Neuronal stem cell (in vitro differentiated cells): ENCODE data around the gene DLG1.

Experiments
- DNase-seq: peaks from one replicate; pipeline ENCODE4 v3.0.0-alpha.2; 2013; ENCODE audit warnings: low spot score
- H2AFZ ChIP-seq: one replicate; pipeline ENCODE4 v1.6.1; 2013; ENCODE audit warnings: mild to moderate bottlenecking, low read length, inconsistent platforms
- H2AK5ac ChIP-seq: 2 replicates; pipeline ENCODE4 v1.6.1; 2013; ENCODE audit warnings: low read depth, mild to moderate bottlenecking, inconsistent platforms, low read length, moderate library complexity, mixed read lengths
- H2BK120ac ChIP-seq: 2 replicates; pipeline ENCODE4 v1.6.1; 2013; ENCODE audit warnings: low read depth, mild to moderate bottlenecking, inconsistent platforms, low read length, moderate library complexity, mixed read lengths
- H2BK12ac ChIP-seq: one replicate; pipeline ENCODE4 v1.6.1; 2013; ENCODE audit warnings: low read length, inconsistent platforms
- H2BK15ac ChIP-seq: 2 replicates; pipeline ENCODE4 v1.6.1; 2013; ENCODE audit warnings: mild to moderate bottlenecking, low read length, inconsistent platforms, mixed read lengths
- H2BK5ac ChIP-seq: one replicate; pipeline ENCODE4 v1.6.1; 2013; ENCODE audit warnings: inconsistent platforms, mild to moderate bottlenecking, low read length, moderate library complexity
- H3K14ac ChIP-seq: one replicate; pipeline ENCODE4 v1.6.1; 2013; ENCODE audit warnings: low read length, inconsistent platforms
- H3K18ac ChIP-seq: 2 replicates; pipeline ENCODE4 v1.6.1; 2013; ENCODE audit warnings: low read length, inconsistent platforms
- H3K23ac ChIP-seq: 2 replicates; pipeline ENCODE4 v1.6.1; 2013; ENCODE audit warnings: low read depth, mild to moderate bottlenecking, mixed read lengths, low read length, inconsistent platforms; ENCODE audit not compliant: poor library complexity
- H3K27ac ChIP-seq: replicated peaks from 3 replicates; pipeline ENCODE4 v1.5.1; 2013; ENCODE audit warnings: low read length, inconsistent platforms
- H3K27me3 ChIP-seq, 3 experiments: 2 replicates each; pipeline ENCODE4 v1.6.1; 2013; ENCODE audit warnings: low read length in 3 of 3, mild to moderate bottlenecking in 2 of 3, inconsistent platforms in 1 of 3, low read depth in 1 of 3, mixed read lengths in 1 of 3, moderate library complexity in 1 of 3; ENCODE audit not compliant: control insufficient read depth in 3 of 3, insufficient read depth in 3 of 3
- H3K36me3 ChIP-seq, 2 donors: replicated peaks in 1 of 2; 2 replicates each; pipeline ENCODE4 v1.6.1; 2013; ENCODE audit warnings: low read length in 2 of 2; ENCODE audit not compliant: control insufficient read depth in 2 of 2, insufficient read depth in 2 of 2
- H3K4ac ChIP-seq: 2 replicates; pipeline ENCODE4 v1.6.1; 2013; ENCODE audit warnings: inconsistent platforms, mild to moderate bottlenecking, low read length, moderate library complexity
- H3K4me1 ChIP-seq, 2 donors: 1 replicate in 1 of 2; 2 replicates in 1 of 2; pipeline ENCODE4 v1.6.1; 2013; ENCODE audit warnings: low read length in 2 of 2, low read depth in 1 of 2; ENCODE audit not compliant: control insufficient read depth in 2 of 2, insufficient read depth in 1 of 2
- H3K4me2 ChIP-seq: one replicate; pipeline ENCODE4 v1.6.1; 2013; ENCODE audit warnings: mild to moderate bottlenecking, low read length, inconsistent platforms; ENCODE audit not compliant: insufficient read depth, poor library complexity, severe bottlenecking
- H3K4me3 ChIP-seq, 2 donors: 2 replicates each; pipeline ENCODE4 v1.5.1; 2013; ENCODE audit warnings: low read length in 2 of 2, mild to moderate bottlenecking in 2 of 2, inconsistent platforms in 1 of 2, moderate library complexity in 1 of 2
- H3K79me1 ChIP-seq: one replicate; pipeline ENCODE4 v1.6.1; 2013; ENCODE audit warnings: low read depth, mild to moderate bottlenecking, inconsistent platforms, low read length, moderate library complexity
- H3K9ac ChIP-seq: one replicate; pipeline ENCODE4 v1.6.1; 2013; ENCODE audit warnings: mild to moderate bottlenecking, low read depth, low read length, inconsistent platforms; ENCODE audit not compliant: poor library complexity
- H3K9me3 ChIP-seq, 2 donors: replicated peaks in 1 of 2; 2 replicates each; pipeline versions ENCODE3 to v1.6.1; 2013; ENCODE audit warnings: low read length in 2 of 2, mild to moderate bottlenecking in 2 of 2, inconsistent platforms in 1 of 2, low read depth in 1 of 2, mixed read lengths in 1 of 2, moderate library complexity in 1 of 2; ENCODE audit not compliant: control insufficient read depth in 2 of 2, insufficient read depth in 1 of 2
- H4K8ac ChIP-seq: one replicate; pipeline ENCODE4 v1.6.1; 2013; ENCODE audit warnings: low read depth, mild to moderate bottlenecking, inconsistent platforms, low read length, moderate library complexity
- H4K91ac ChIP-seq: one replicate; pipeline ENCODE4 v1.6.1; 2013; ENCODE audit warnings: low read length, low read depth, mild to moderate bottlenecking, inconsistent platforms; ENCODE audit not compliant: poor library complexity
- WGBS, 2 donors: extraction: QIAGEN DNeasy Blood & Tissue Kit; methylation state at CpG; one replicate each; pipeline ENCODE4 v1.1.7; 2013; ENCODE audit warnings: missing lambda C conversion rate in 2 of 2, mixed read lengths in 1 of 2; ENCODE audit not compliant: insufficient read length in 2 of 2, insufficient replicate concordance in 1 of 2; ENCODE audit errors: extremely low coverage in 2 of 2; 5-methylcytosine and 5-hydroxymethylcytosine counted together

DLG1 gene

GRCh38 chr3:197114007-197114406 is 184.4 kb downstream of the DLG1 start:
- Histone ChIP-seq H3K4me3 (no peak overlapping the region), H4K8ac (no peak overlapping the region), H2BK120ac (no peak overlapping the region), H2BK15ac (no peak overlapping the region), H3K27ac (no peak overlapping the region), H3K27me3 (no peaks in the 10 kb centered on the region), H2BK5ac (no peak overlapping the region), H2AFZ (no peak overlapping the region), H4K91ac (no peak overlapping the region), H3K9me3 (peaks cover 0 to 23% of the 10 kb centered on the region in 2 donors), H2AK5ac (no peak overlapping the region), H3K14ac (no peak overlapping the region), H3K23ac (no peak overlapping the region), H3K4me2 (no peak overlapping the region), H3K18ac (no peak overlapping the region), H2BK12ac (no peak overlapping the region), H3K4ac (no peak overlapping the region), H3K36me3 (peaks cover 3 to 83% of the 10 kb centered on the region in 2 donors), H3K9ac (no peak overlapping the region), H3K79me1 (no peaks in the 10 kb centered on the region), H3K4me1 (no peaks in the 10 kb centered on the region)
- no peak for DNase-seq
- WGBS, 2 donors: no CpG with 5 or more reads among the region's 3 CpGs

DNA sequence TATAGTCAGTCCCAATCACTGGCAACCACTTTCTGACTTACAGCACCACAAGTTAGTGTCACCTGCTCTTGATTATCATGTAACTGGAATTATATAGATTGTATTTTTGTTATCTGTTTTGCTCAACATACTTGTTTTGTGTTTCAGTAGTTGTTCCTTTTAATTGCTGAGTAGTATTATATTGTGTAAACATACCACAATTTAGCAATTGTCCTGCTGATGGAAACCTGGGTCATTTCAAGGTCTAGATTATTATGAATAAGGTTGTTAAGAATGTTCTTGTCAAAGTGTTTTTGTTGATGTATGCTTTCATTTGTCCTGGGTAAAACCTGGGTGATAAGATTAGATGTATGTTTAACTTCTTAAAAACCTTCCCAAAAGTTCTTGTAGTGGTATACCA is 186.7 kb downstream of the DLG1 start:
- Histone ChIP-seq H3K23ac (no peak overlapping the region), H3K27me3 (no peaks in the 10 kb centered on the region), H3K79me1 (no peaks in the 10 kb centered on the region), H3K9me3 (peaks cover 0 to 36% of the 10 kb centered on the region in 2 donors), H3K9ac (no peak overlapping the region), H2AFZ (no peak overlapping the region), H3K4me3 (no peak overlapping the region), H3K14ac (no peak overlapping the region), H3K4ac (no peak overlapping the region), H3K18ac (no peak overlapping the region), H3K4me1 (no peaks in the 10 kb centered on the region), H2AK5ac (no peak overlapping the region), H2BK12ac (no peak overlapping the region), H3K4me2 (no peak overlapping the region), H2BK120ac (no peak overlapping the region), H3K36me3 (peaks cover 5 to 91% of the 10 kb centered on the region in 2 donors), H2BK5ac (no peak overlapping the region), H3K27ac (no peak overlapping the region), H2BK15ac (no peak overlapping the region), H4K91ac (no peak overlapping the region), H4K8ac (no peak overlapping the region)
- no peak for DNase-seq

GRCh38 chr3:197105786-197106185 is 192.6 kb downstream of the DLG1 start:
- H2BK120ac ChIP-seq: no peak overlapping the region
- no peak overlapping the region for H4K8ac ChIP-seq
- no peak overlapping the region for H4K91ac ChIP-seq
- no peak overlapping the region for H2BK15ac ChIP-seq
- no peak for DNase-seq
- no peak overlapping the region for H2AFZ ChIP-seq
- no peak overlapping the region for H3K9ac ChIP-seq
- H3K18ac ChIP-seq: no peak overlapping the region
- H3K27me3 ChIP-seq: no peaks in the 10 kb centered on the region
- no peak overlapping the region for H3K4ac ChIP-seq
- no peak overlapping the region for H3K4me2 ChIP-seq
- H3K36me3 ChIP-seq: peaks cover 6 to 84% of the 10 kb centered on the region in 2 donors
- H2BK12ac ChIP-seq: no peak overlapping the region
- H3K14ac ChIP-seq: no peak overlapping the region
- H2AK5ac ChIP-seq: no peak overlapping the region
- no peak overlapping the region for H3K4me3 ChIP-seq
- H3K9me3 ChIP-seq: peaks cover 0 to 30% of the 10 kb centered on the region in 2 donors
- H3K4me1 ChIP-seq: no peaks in the 10 kb centered on the region
- no peak overlapping the region for H3K23ac ChIP-seq
- H2BK5ac ChIP-seq: no peak overlapping the region
- H3K27ac ChIP-seq: no peak overlapping the region
- no CpG with 5 or more reads among the region's 2 CpGs for WGBS, 2 donors
- no peaks in the 10 kb centered on the region for H3K79me1 ChIP-seq

GRCh38 chr3:197104738-197105137 is 193.7 kb downstream of the DLG1 start:
- Histone ChIP-seq H2BK120ac (no peak overlapping the region), H3K4me1 (no peaks in the 10 kb centered on the region), H2BK12ac (no peak overlapping the region), H3K27ac (no peak overlapping the region), H3K36me3 (peaks cover 7 to 77% of the 10 kb centered on the region in 2 donors), H3K27me3 (no peaks in the 10 kb centered on the region), H4K8ac (no peak overlapping the region), H4K91ac (no peak overlapping the region), H3K9ac (no peak overlapping the region), H2AFZ (no peak overlapping the region), H3K9me3 (peaks cover 0 to 20% of the 10 kb centered on the region in 2 donors), H3K4ac (no peak overlapping the region), H3K4me2 (no peak overlapping the region), H3K18ac (no peak overlapping the region), H3K14ac (no peak overlapping the region), H3K23ac (no peak overlapping the region), H3K79me1 (no peaks in the 10 kb centered on the region), H2BK15ac (no peak overlapping the region), H2BK5ac (no peak overlapping the region), H3K4me3 (no peak overlapping the region), H2AK5ac (no peak overlapping the region)
- no peak for DNase-seq
- no CpG with 5 or more reads among the region's 1 CpG for WGBS, 2 donors
